Kidney (tissue), 14 donors: Measurements from ENCODE around the gene OBP2A. TPM values are rescaled to one million over a fixed set of nuclear protein-coding genes. Genes with fewer than 3 reads are reported as not detected.

Experiments
- DNase-seq, 5 donors: peaks; one replicate each; pipeline ENCODE4 v3.0.0-alpha.2; 2013 to 2020
- FAIRE-seq: peaks from 2 replicates; lab custom pipeline; 2012; peaks lifted over from hg19 to GRCh38; lab: Jason Lieb, UNC
- H3K27ac ChIP-seq, 2 donors: one replicate each; pipeline ENCODE4 v1.7.0; 2013; ENCODE audit warnings: low read depth in 2 of 2, low read length in 2 of 2, inconsistent platforms in 1 of 2
- H3K27me3 ChIP-seq: one replicate; pipeline ENCODE4 v1.7.1; 2013; ENCODE audit warnings: low read length, inconsistent platforms; ENCODE audit not compliant: control insufficient read depth, insufficient read depth
- H3K36me3 ChIP-seq, 3 donors: one replicate each; pipeline versions ENCODE4 v1.7.0 to v1.7.1; 2013; ENCODE audit warnings: low read length in 3 of 3, control low read depth in 1 of 3, inconsistent platforms in 1 of 3; ENCODE audit not compliant: insufficient read depth in 3 of 3, control insufficient read depth in 2 of 3
- H3K4me1 ChIP-seq, 3 donors: one replicate each; pipeline versions ENCODE4 v1.7.0 to v1.7.1; 2013; ENCODE audit warnings: low read length in 3 of 3, inconsistent platforms in 1 of 3, low read depth in 1 of 3; ENCODE audit not compliant: control insufficient read depth in 2 of 3, insufficient read depth in 2 of 3
- H3K4me3 ChIP-seq, 3 donors: one replicate each; pipeline versions ENCODE4 v1.7.0 to v1.8.1; 2013; ENCODE audit warnings: low read length in 3 of 3, control low read depth in 1 of 3, inconsistent platforms in 1 of 3
- H3K9ac ChIP-seq, 3 donors: one replicate each; pipeline versions ENCODE4 v1.7.0 to v1.7.1; 2013; ENCODE audit warnings: low read length in 3 of 3, control low read depth in 1 of 3, inconsistent platforms in 1 of 3
- H3K9me3 ChIP-seq, 3 donors: one replicate each; pipeline versions ENCODE4 v1.7.0 to v1.7.1; 2013; ENCODE audit warnings: low read length in 3 of 3, control low read depth in 1 of 3, inconsistent platforms in 1 of 3; ENCODE audit not compliant: control insufficient read depth in 2 of 3, insufficient read depth in 1 of 3
- intact Hi-C: fragments of 100-400 bp; cut with DNase I; formaldehyde crosslinking; loops from one replicate; pipeline ENCODE4 v1.11.1; 2022
- polyA plus RNA-seq: library from polyadenylated mRNA; stranded (reverse); fragments of 350-450 nt; fragmentation: Illumina TruSeq; extraction: RNeasy Lipid Tissue Mini Kit (QIAGEN cat#74804); gene quantifications from one replicate; pipeline ENCODE4 v1.2.3, GENCODE V29; 2014; ENCODE audit warnings: low read depth, low replicate concordance; ENCODE audit not compliant: insufficient read depth
- total RNA-seq: library from RNA; stranded (reverse); fragmentation: NEBNext Ultra II Directional; extraction: Animal tissue kit (Norgen Biotek cat#: 25700); gene quantifications from one replicate; pipeline ENCODE4 v1.2.1, GENCODE V29; 2021
- TF ChIP-seq, protein P1 (sequence below): IDR thresholded peaks from 3 replicates; pipeline ENCODE4 v1.5.1; 2012; ENCODE audit warnings: mild to moderate bottlenecking, moderate library complexity, borderline replicate concordance; ENCODE audit not compliant: insufficient read depth; ENCODE audit errors: extremely low read depth
- donor health status: control.
- donor health status: control.
- donor health status: control.
- donor health status: control.
- donor health status: control.
- donor health status: DM: yes; HTN: yes; CAD: no.
- donor health status: Normal renal cell carcinoma (clear cell type).

OBP2A gene
- total and polyA plus RNA-seq, 2 donors from 2014 or later, result not detected

DNA sequence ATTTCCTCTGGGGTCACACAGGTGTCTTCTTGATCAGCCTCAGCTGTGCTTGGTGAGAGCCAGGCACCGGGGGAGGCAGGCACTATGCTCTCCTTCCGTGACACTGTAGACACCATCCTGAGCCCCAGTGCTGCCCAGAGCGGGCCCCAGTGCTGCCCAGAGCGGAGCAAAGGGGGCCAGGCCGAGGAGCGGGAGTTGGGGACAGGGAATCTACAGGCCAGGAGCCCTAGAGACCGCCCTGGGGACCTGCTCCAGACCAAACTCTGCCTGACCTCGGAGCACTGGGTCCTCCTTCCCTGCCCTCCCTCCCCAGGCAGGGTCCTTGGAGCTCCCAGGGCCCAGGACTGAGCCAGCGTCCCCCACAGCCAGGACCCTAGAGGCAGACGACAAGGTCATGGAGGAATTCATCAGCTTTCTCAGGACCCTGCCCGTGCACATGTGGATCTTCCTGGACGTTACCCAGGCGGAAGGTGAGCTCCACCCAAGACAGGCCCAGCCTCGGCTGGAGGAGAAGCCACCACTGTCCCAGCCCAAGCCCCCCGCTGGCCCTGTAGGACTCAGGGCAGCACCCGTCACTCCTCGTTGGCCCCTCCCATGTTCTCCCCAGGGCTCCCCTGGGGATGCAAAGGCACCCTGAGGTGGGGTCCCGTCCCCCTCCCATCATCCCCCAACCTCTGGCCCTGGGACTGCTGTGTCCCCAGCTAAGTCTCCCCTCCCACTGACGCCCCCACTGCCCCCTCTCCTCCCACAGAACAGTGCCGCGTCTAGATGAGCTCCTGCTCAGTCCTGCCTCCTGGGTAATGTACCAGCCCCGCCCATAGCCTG, 45.8 kb downstream of the OBP2A start:
- FAIRE-seq (no peak), DNase-seq (peak in 3 of 5 donors; percentile 20 to 58 (median 28))
- Histone ChIP-seq H3K9me3 (peaks cover 0 to 5% (median 0%) of the 10 kb centered on the region in 3 donors), H3K4me3 (no peak overlapping the region), H3K4me1 (no peaks in the 10 kb centered on the region), H3K9ac (no peak overlapping the region), H3K27ac (no peak overlapping the region), H3K27me3 (no peaks in the 10 kb centered on the region), H3K36me3 (no peaks in the 10 kb centered on the region)
- intact Hi-C loops, result no loop called here
- TF ChIP-seq, protein P1, sequence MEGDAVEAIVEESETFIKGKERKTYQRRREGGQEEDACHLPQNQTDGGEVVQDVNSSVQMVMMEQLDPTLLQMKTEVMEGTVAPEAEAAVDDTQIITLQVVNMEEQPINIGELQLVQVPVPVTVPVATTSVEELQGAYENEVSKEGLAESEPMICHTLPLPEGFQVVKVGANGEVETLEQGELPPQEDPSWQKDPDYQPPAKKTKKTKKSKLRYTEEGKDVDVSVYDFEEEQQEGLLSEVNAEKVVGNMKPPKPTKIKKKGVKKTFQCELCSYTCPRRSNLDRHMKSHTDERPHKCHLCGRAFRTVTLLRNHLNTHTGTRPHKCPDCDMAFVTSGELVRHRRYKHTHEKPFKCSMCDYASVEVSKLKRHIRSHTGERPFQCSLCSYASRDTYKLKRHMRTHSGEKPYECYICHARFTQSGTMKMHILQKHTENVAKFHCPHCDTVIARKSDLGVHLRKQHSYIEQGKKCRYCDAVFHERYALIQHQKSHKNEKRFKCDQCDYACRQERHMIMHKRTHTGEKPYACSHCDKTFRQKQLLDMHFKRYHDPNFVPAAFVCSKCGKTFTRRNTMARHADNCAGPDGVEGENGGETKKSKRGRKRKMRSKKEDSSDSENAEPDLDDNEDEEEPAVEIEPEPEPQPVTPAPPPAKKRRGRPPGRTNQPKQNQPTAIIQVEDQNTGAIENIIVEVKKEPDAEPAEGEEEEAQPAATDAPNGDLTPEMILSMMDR, result no peak

DNA sequence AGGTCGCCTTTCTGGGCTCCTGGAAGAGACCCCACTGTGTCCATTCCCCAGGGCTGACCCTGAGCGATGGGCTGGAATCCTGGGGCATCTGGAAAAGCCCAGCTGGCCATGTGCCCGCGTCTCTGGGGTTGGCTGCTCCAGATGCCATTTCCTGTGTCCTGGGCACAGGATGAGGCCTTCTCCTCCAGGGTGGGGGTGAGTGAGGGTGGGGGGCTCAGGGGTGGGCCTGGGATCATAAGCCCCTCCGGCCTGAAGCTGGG, 46.3 kb downstream of the OBP2A start:
- H3K9me3 ChIP-seq, result peaks cover 0 to 5% (median 0%) of the 10 kb centered on the region in 3 donors
- TF ChIP-seq, protein P1, result no peak
- no peak for DNase-seq
- no peaks in the 10 kb centered on the region for H3K36me3 ChIP-seq
- H3K9ac ChIP-seq, result no peak overlapping the region
- no peak for FAIRE-seq
- intact Hi-C loops, result no loop called here
- H3K27ac ChIP-seq, result no peak overlapping the region
- H3K27me3 ChIP-seq, result no peaks in the 10 kb centered on the region
- no peak overlapping the region for H3K4me3 ChIP-seq
- no peaks in the 10 kb centered on the region for H3K4me1 ChIP-seq

DNA sequence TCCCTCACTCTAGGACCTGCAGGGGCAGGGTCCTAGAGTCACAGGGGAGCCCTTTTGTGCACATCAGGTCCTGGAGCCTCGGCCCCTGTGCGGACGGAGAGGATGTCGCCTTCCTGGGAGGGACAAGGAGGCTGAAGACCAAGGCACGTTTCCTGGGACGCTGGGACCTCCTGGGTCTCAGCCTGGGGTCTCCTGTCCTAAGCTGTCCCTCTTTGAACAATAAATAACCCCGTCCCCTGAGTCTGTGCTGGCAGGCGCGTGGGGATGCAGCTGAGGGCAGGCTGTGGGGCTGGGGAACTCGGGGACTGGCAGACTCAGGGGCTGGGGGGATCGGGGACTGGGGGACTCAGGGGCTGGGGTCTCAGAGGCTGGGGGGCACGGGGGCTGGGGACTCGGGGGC, 46.7 kb downstream of the OBP2A start:
- H3K9me3 ChIP-seq, result peaks cover 0 to 5% (median 0%) of the 10 kb centered on the region in 3 donors
- no peaks in the 10 kb centered on the region for H3K27me3 ChIP-seq
- H3K36me3 ChIP-seq, result no peaks in the 10 kb centered on the region
- H3K27ac ChIP-seq, result no peak overlapping the region
- intact Hi-C loops, result no loop called here
- H3K4me3 ChIP-seq, result no peak overlapping the region
- no peak for FAIRE-seq
- DNase-seq, result no peak
- H3K9ac ChIP-seq, result no peak overlapping the region
- TF ChIP-seq, protein P1, result no peak
- no peaks in the 10 kb centered on the region for H3K4me1 ChIP-seq

DNA sequence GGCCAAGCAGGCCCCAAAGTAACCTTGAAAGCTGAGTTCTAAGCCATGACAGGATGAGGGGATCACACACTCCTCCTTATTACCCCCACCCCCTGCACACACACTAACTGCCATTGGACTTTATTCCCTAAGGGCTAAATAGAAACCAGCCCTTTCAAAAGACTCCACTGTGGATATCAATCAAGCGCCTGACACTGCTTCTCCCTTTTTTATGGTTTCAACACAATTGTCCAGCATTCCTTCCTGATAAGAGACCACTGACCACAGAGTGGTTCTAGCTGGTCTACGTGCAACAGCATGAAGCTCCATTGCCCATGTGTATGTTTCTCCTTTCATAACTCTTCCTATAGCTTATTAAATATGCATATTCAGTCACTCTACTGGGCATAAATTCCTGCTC, 50.3 kb downstream of the OBP2A start:
- Histone ChIP-seq H3K4me1 (no peaks in the 10 kb centered on the region), H3K27me3 (no peaks in the 10 kb centered on the region), H3K36me3 (no peaks in the 10 kb centered on the region), H3K4me3 (no peak overlapping the region), H3K9ac (no peak overlapping the region), H3K9me3 (peaks cover 0 to 5% (median 0%) of the 10 kb centered on the region in 3 donors), H3K27ac (no peak overlapping the region)
- intact Hi-C loops, result no loop called here
- FAIRE-seq (no peak), DNase-seq (no peak)
- TF ChIP-seq, protein P1, result no peak
